IMR-90 (cell line): ENCODE data around the gene NPFFR1. TPM values are rescaled to one million over a fixed set of nuclear protein-coding genes. Genes with fewer than 3 reads are reported as not detected.

Source experiments
- ATAC-seq: fragments of 200-7000 bp; cut with Tn5 transposase; 2 replicates; pipeline ENCODE4 v1.9.1; 2020; ENCODE audit warnings: low read depth, mild to moderate bottlenecking, moderate library complexity
- BruUV-seq: library from RNA; stranded (reverse); fragments of 400-500 nt; replicated peaks from 2 replicates; lab custom pipeline; 2021; lab: Mats Ljungman, UMichigan
- CTCF ChIA-PET: fragments of 300-600 bp; formaldehyde crosslinking; extraction: SDS; loops from one replicate; lab custom pipeline; 2021; ENCODE audit warnings: antibody characterized with exemption; lab: Yijun Ruan, JAX
- POLR2A ChIA-PET: fragments of 300-600 bp; sonication (Branson Sonifier 250); formaldehyde crosslinking; loops from one replicate; lab custom pipeline; 2022; ENCODE audit warnings: antibody characterized with exemption; ENCODE audit not compliant: unreplicated experiment; lab: Charles Lee
- DNase-seq: peaks from one replicate; pipeline ENCODE4 v3.0.0; 2013
- H2AFZ ChIP-seq: replicated peaks from 2 replicates; pipeline ENCODE3; 2013; ENCODE audit warnings: low read length, mild to moderate bottlenecking; ENCODE audit not compliant: poor library complexity
- H2AK5ac ChIP-seq: 2 replicates; pipeline ENCODE4 v1.6.1; 2013; ENCODE audit warnings: low read depth, low read length, inconsistent platforms
- H2AK9ac ChIP-seq: replicated peaks from 2 replicates; pipeline ENCODE3; 2013; ENCODE audit warnings: mild to moderate bottlenecking, low read depth, low read length, moderate library complexity; ENCODE audit not compliant: poor library complexity
- H2BK120ac ChIP-seq: 2 replicates; pipeline ENCODE4 v1.6.1; 2013; ENCODE audit warnings: low read depth, low read length, inconsistent platforms
- H2BK15ac ChIP-seq: 3 replicates; pipeline ENCODE4 v1.6.1; 2013; ENCODE audit warnings: low read depth, low read length, inconsistent platforms
- H2BK20ac ChIP-seq: 2 replicates; pipeline ENCODE4 v1.6.1; 2013; ENCODE audit warnings: low read depth, mild to moderate bottlenecking, inconsistent platforms, low read length, moderate library complexity
- H2BK5ac ChIP-seq: 2 replicates; pipeline ENCODE4 v1.6.1; 2013; ENCODE audit warnings: mild to moderate bottlenecking, low read depth, low read length, inconsistent platforms; ENCODE audit not compliant: poor library complexity, severe bottlenecking
- H3K14ac ChIP-seq: replicated peaks from 2 replicates; pipeline ENCODE4 v1.6.1; 2013; ENCODE audit warnings: low read depth, low read length, inconsistent platforms
- H3K18ac ChIP-seq: 2 replicates; pipeline ENCODE4 v1.6.1; 2013; ENCODE audit warnings: low read depth, low read length, control low read depth
- H3K23ac ChIP-seq: 2 replicates; pipeline ENCODE4 v1.6.1; 2013; ENCODE audit warnings: low read depth, low read length, inconsistent platforms
- H3K27ac ChIP-seq: 2 replicates; pipeline ENCODE4 v1.5.1; 2013; ENCODE audit warnings: mild to moderate bottlenecking, control low read depth, low read length; ENCODE audit not compliant: insufficient read depth
- H3K27me3 ChIP-seq: 2 replicates; pipeline ENCODE4 v1.6.1; 2013; ENCODE audit warnings: low read length; ENCODE audit not compliant: control insufficient read depth, insufficient read depth
- H3K36me3 ChIP-seq: 2 replicates; pipeline ENCODE4 v1.6.1; 2013; ENCODE audit warnings: low read length, mixed read lengths; ENCODE audit not compliant: control insufficient read depth, insufficient read depth
- H3K4ac ChIP-seq: 2 replicates; pipeline ENCODE4 v1.6.1; 2013; ENCODE audit warnings: low read depth, low read length, inconsistent platforms
- H3K4me1 ChIP-seq: 2 replicates; pipeline ENCODE4 v1.6.1; 2013; ENCODE audit warnings: low read length, mixed read lengths; ENCODE audit not compliant: control insufficient read depth, insufficient read depth
- H3K4me2 ChIP-seq: 2 replicates; pipeline ENCODE4 v1.6.1; 2013; ENCODE audit warnings: low read depth, mild to moderate bottlenecking, control low read depth, low read length, moderate library complexity
- H3K4me3 ChIP-seq: 2 replicates; pipeline ENCODE4 v1.5.1; 2013; ENCODE audit warnings: low read depth, mild to moderate bottlenecking, control low read depth, low read length, moderate library complexity; ENCODE audit not compliant: insufficient read depth
- H3K56ac ChIP-seq: 2 replicates; pipeline ENCODE4 v1.6.1; 2013; ENCODE audit warnings: low read length, inconsistent platforms; ENCODE audit not compliant: insufficient read depth; ENCODE audit errors: extremely low read depth
- H3K79me1 ChIP-seq, 2 experiments: 2 replicates each; pipeline ENCODE4 v1.6.1; 2013; ENCODE audit warnings: low read length in 2 of 2, inconsistent platforms in 1 of 2, low read depth in 1 of 2
- H3K9ac ChIP-seq: 2 replicates; pipeline ENCODE4 v1.6.1; 2013; ENCODE audit warnings: low read depth, low read length, control low read depth
- H3K9me1 ChIP-seq: 2 replicates; pipeline ENCODE4 v1.6.1; 2013; ENCODE audit warnings: low read length, inconsistent platforms; ENCODE audit not compliant: insufficient read depth
- H3K9me3 ChIP-seq: 2 replicates; pipeline ENCODE4 v1.6.1; 2013; ENCODE audit warnings: low read length; ENCODE audit not compliant: control insufficient read depth, insufficient read depth
- H4K20me1 ChIP-seq: 2 replicates; pipeline ENCODE4 v1.6.1; 2013; ENCODE audit warnings: low read length, inconsistent platforms; ENCODE audit not compliant: insufficient read depth
- H4K5ac ChIP-seq: 2 replicates; pipeline ENCODE4 v1.6.1; 2013; ENCODE audit warnings: mild to moderate bottlenecking, low read depth, low read length, control low read depth
- H4K8ac ChIP-seq, 2 experiments: 2 replicates each; pipeline ENCODE4 v1.6.1; 2013; ENCODE audit warnings: low read depth in 2 of 2, low read length in 2 of 2, control low read depth in 1 of 2, inconsistent platforms in 1 of 2
- H4K91ac ChIP-seq: 2 replicates; pipeline ENCODE4 v1.6.1; 2013; ENCODE audit warnings: low read depth, low read length, inconsistent platforms; ENCODE audit not compliant: insufficient read depth
- BHLHE40 ChIP-seq: fragments of 150-350 bp; IDR thresholded peaks from 2 replicates; pipeline ENCODE4 v1.6.1; 2016; ENCODE audit warnings: mild to moderate bottlenecking, low read depth, low read length
- CEBPB ChIP-seq: IDR thresholded peaks from 2 replicates; pipeline ENCODE4 v1.6.1; 2012; ENCODE audit warnings: low read depth, low read length, improper control_type of control experiment
- CHD1 ChIP-seq: IDR thresholded peaks from 2 replicates; pipeline ENCODE4 v1.6.1; 2012; ENCODE audit warnings: low read depth, low read length, improper control_type of control experiment
- FOS ChIP-seq: fragments of 150-350 bp; IDR thresholded peaks from 2 replicates; pipeline ENCODE4 v1.6.1; 2016; ENCODE audit warnings: low read depth, low read length
- MAFK ChIP-seq: IDR thresholded peaks from 2 replicates; pipeline ENCODE4 v1.6.1; 2012; ENCODE audit warnings: low read depth, low read length, improper control_type of control experiment
- MAZ ChIP-seq: IDR thresholded peaks from 2 replicates; pipeline ENCODE4 v1.6.1; 2012; ENCODE audit warnings: low read depth, mild to moderate bottlenecking, low read length, improper control_type of control experiment, moderate library complexity, borderline replicate concordance
- NFE2L2 ChIP-seq: fragments of 150-350 bp; IDR thresholded peaks from 2 replicates; pipeline ENCODE4 v1.6.1; 2016; ENCODE audit warnings: low read depth, mild to moderate bottlenecking, low read length
- POLR2A ChIP-seq: IDR thresholded peaks from 2 replicates; pipeline ENCODE4 v1.6.1; 2012; ENCODE audit warnings: mild to moderate bottlenecking, low read depth, low read length
- RCOR1 ChIP-seq: IDR thresholded peaks from 2 replicates; pipeline ENCODE4 v1.6.1; 2012; ENCODE audit warnings: mild to moderate bottlenecking, low read length, improper control_type of control experiment; ENCODE audit not compliant: insufficient replicate concordance
- RFX5 ChIP-seq: IDR thresholded peaks from 2 replicates; pipeline ENCODE4 v1.8.0; 2012; ENCODE audit warnings: low read depth, mild to moderate bottlenecking, low read length, moderate library complexity
- SMC3 ChIP-seq: fragments of 150-350 bp; IDR thresholded peaks from 2 replicates; pipeline ENCODE4 v1.6.1; 2016; ENCODE audit warnings: low read depth, mild to moderate bottlenecking, antibody characterized with exemption, low read length, moderate library complexity
- dilution Hi-C: fragments of 300-500 bp; cut with HindIII; formaldehyde crosslinking; loops from one replicate; pipeline ENCODE4 v1.14.3; 2018; ENCODE audit warnings: low sequenced_read_pairs; ENCODE audit not compliant: unreplicated experiment
- in situ Hi-C: fragments of 300-500 bp; cut with MboI; formaldehyde crosslinking; loops from 3 replicates; pipeline ENCODE4 v1.14.3; 2019; ENCODE audit warnings: low sequenced_read_pairs, inconsistent platforms, mixed read lengths
- intact Hi-C: fragments of 100-400 bp; cut with micrococcal nuclease; formaldehyde crosslinking; loops from 2 replicates; pipeline ENCODE4 v1.10.0; 2022
- polyA plus RNA-seq, 3 experiments: library from polyadenylated mRNA; depleted of rRNA; stranded (reverse); fragments of >200 nt; gene quantifications; 2 replicates each; pipeline ENCODE4 v1.2.3, GENCODE V29; 2012; ENCODE audit warnings: low replicate concordance in 1 of 3
- total RNA-seq: library from RNA; depleted of rRNA; stranded (reverse); fragments of >200 nt; gene quantifications from 2 replicates; pipeline ENCODE4 v1.2.3, GENCODE V29; 2012
- TF ChIP-seq, protein P1 (sequence below): fragments of 150-350 bp; IDR thresholded peaks from 2 replicates; pipeline ENCODE4 v1.6.1; 2016; ENCODE audit warnings: low read depth, mild to moderate bottlenecking, low read length, moderate library complexity, borderline replicate concordance
- TF ChIP-seq, protein P2 (sequence below): fragments of 150-350 bp; IDR thresholded peaks from 2 replicates; pipeline ENCODE4 v1.6.1; 2017; ENCODE audit warnings: mild to moderate bottlenecking, antibody characterized with exemption, low read length, low read depth
- TF ChIP-seq, protein P3 (sequence below): conservative IDR thresholded peaks from 2 replicates; pipeline ENCODE4 v1.5.1; 2012; ENCODE audit warnings: mild to moderate bottlenecking, low read depth, low read length, improper control_type of control experiment

NPFFR1 gene
- total and polyA plus RNA-seq, 2 of the 4 experiments (the other 2 are of a cell fraction): not detected

DNA sequence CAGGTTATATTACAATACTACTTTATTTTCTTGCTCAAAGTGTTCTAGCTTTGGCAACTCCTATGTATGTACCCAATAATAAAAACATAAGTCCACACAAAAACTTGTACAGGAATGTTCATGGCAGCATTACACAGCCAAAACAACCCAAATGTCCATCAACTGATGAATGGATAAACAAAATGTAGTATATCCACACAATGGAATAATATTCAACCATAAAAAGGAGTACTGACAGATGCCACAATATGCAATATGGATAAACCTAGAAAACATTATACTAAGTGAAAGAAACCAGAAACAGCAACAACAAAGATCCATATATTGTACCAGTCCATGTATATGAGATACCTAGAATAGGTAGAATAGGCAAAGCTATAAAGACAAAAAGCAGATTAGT is 71.5 kb downstream of the NPFFR1 start:
- Histone ChIP-seq H3K27ac (no peak overlapping the region), H2BK120ac (no peak overlapping the region), H3K23ac (no peak overlapping the region), H3K4me2 (no peak overlapping the region), H3K4me3 (no peak overlapping the region), H2AFZ (no peak overlapping the region), H3K79me1 (peaks cover 6 to 23% of the 10 kb centered on the region in 2 experiments; a peak in 3 of 4 replicates), H3K9me3 (no peaks in the 10 kb centered on the region), H2BK5ac (no peak overlapping the region), H3K9me1 (0 out of 2 replicates have a peak, but pooled peaks cover 4% of the 10 kb centered on the region), H2AK5ac (no peak overlapping the region), H4K20me1 (no peaks in the 10 kb centered on the region), H3K56ac (no peak overlapping the region), H3K14ac (no peak overlapping the region), H2BK15ac (no peak overlapping the region), H2AK9ac (no peak overlapping the region), H4K91ac (no peak overlapping the region), H3K9ac (no peak overlapping the region), H3K36me3 (peaks cover 36% of the 10 kb centered on the region), H4K5ac (no peak overlapping the region), H3K18ac (no peak overlapping the region), H3K4ac (no peak overlapping the region), H4K8ac (no peak overlapping the region), H3K27me3 (no peaks in the 10 kb centered on the region), H2BK20ac (no peak overlapping the region), H3K4me1 (no peaks in the 10 kb centered on the region)
- ATAC-seq (no peak), DNase-seq (no peak)
- ChIA-PET POLR2A (no interaction called here), CTCF (interaction anchor here (0.7 kb wide), 1 partner anchor 53 kb away, joined by 8 read pairs; no protein-coding TSS in a partner anchor)
- TF ChIP-seq NFE2L2: no peak
- TF ChIP-seq, protein P1, sequence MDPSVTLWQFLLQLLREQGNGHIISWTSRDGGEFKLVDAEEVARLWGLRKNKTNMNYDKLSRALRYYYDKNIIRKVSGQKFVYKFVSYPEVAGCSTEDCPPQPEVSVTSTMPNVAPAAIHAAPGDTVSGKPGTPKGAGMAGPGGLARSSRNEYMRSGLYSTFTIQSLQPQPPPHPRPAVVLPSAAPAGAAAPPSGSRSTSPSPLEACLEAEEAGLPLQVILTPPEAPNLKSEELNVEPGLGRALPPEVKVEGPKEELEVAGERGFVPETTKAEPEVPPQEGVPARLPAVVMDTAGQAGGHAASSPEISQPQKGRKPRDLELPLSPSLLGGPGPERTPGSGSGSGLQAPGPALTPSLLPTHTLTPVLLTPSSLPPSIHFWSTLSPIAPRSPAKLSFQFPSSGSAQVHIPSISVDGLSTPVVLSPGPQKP: no peak
- TF ChIP-seq CEBPB: no peak
- TF ChIP-seq CHD1: no peak
- no peak for TF ChIP-seq BHLHE40
- TF ChIP-seq, protein P2, sequence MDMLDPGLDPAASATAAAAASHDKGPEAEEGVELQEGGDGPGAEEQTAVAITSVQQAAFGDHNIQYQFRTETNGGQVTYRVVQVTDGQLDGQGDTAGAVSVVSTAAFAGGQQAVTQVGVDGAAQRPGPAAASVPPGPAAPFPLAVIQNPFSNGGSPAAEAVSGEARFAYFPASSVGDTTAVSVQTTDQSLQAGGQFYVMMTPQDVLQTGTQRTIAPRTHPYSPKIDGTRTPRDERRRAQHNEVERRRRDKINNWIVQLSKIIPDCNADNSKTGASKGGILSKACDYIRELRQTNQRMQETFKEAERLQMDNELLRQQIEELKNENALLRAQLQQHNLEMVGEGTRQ: no peak
- no peak for TF ChIP-seq POLR2A
- TF ChIP-seq FOS: no peak
- no peak for TF ChIP-seq SMC3
- TF ChIP-seq RCOR1: no peak
- TF ChIP-seq, protein P3, sequence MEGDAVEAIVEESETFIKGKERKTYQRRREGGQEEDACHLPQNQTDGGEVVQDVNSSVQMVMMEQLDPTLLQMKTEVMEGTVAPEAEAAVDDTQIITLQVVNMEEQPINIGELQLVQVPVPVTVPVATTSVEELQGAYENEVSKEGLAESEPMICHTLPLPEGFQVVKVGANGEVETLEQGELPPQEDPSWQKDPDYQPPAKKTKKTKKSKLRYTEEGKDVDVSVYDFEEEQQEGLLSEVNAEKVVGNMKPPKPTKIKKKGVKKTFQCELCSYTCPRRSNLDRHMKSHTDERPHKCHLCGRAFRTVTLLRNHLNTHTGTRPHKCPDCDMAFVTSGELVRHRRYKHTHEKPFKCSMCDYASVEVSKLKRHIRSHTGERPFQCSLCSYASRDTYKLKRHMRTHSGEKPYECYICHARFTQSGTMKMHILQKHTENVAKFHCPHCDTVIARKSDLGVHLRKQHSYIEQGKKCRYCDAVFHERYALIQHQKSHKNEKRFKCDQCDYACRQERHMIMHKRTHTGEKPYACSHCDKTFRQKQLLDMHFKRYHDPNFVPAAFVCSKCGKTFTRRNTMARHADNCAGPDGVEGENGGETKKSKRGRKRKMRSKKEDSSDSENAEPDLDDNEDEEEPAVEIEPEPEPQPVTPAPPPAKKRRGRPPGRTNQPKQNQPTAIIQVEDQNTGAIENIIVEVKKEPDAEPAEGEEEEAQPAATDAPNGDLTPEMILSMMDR: no peak
- TF ChIP-seq RFX5: no peak
- no peak for TF ChIP-seq MAZ
- TF ChIP-seq MAFK: no peak
- no TSS peak for BruUV-seq
- dilution Hi-C loops: no loop called here
- in situ Hi-C loops: loop anchor here (10.0 kb wide), 1 partner anchor 313 kb away; no protein-coding TSS in a partner anchor
- intact Hi-C loops: no loop called here
